SW 1271 (cell line): ENCODE results near the gene NHLRC4.

Experiments used
- DNase-seq, 2 experiments: peaks; one replicate each; lab custom pipeline; 2025; lab: John Stamatoyannopoulos, UW

The NHLRC4 gene

GRCh38 chr16:582614-583331, 16.0 kb downstream of the NHLRC4 start:
- no peak for DNase-seq

- DNase-seq = no peak
Observed at GRCh38 chr16:583470-583814, 16.6 kb downstream of the NHLRC4 start.

DNA sequence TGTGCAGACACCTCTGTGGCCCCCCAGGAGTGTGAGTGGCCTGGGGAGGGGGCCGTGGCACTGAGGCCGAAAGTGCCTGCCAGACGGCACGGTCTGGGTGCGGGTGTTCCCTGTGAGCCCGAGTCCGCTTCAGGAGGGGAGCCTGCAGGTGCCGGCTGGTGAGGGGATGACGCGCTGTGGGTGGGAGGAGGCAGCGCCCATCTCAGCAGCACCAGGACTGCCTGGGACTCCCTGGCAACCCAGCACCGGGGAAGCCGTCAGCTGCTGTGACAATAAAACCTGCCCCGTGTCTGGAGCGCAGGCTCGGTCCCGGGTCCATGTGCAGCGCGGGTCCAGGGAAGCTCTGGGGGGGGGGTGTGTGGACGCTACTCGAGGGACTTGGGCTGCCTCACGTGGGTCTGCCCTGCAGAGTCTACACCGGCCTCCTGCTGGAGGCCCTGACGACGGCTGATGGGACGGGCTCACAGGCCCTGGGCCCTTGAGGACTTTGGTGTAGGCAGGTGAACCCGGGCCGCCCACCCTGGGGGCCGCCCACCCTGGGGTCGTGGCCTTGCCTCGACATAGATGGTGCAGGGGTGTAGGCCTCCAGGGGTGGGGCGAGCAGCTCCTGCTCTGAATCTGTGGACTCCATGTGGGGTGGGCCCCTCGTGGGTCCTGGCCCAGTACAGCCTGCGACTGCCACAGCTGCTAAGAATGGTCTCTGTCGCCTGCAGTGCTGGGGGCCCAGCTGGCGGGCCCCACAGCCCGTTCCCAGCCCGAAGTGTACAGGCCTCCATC, 17.2 kb downstream of the NHLRC4 start:
- no peak for DNase-seq

GRCh38 chr16:585351-585750, 18.5 kb downstream of the NHLRC4 start:
- peak in 1 of 2 experiments; percentile 7 for DNase-seq

DNA sequence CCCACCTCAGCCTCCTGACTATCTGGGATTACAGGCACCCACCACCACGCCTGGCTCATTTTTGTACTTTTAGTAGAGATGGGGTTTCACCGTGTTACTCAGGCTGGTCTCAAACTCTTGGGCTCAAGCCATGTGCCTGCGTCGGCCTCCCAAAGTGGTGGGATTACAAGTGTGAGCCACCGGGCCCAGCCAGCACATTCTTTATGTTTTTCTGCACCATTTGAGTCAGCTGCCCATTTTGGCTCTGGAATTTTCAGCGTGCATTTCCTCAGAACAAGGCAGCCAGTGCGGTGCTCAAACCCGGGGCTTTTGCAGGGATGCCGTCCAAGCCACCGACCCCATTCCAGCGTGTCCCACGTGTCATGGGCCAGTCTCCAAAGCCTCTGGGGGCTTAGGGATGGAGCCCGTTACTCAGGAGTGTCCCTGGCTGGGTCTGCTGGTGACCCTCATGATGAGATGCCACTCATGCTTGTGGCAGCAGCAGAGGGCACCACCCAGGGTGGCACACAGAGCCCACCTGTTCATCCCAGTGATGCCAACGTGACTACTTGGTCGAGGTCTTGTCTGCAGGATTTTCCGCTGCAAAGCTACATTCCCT, 19.3 kb downstream of the NHLRC4 start:
- no peak for DNase-seq

- DNase-seq = no peak
Observed at GRCh38 chr16:586645-587590, 20.1 kb downstream of the NHLRC4 start.

DNA sequence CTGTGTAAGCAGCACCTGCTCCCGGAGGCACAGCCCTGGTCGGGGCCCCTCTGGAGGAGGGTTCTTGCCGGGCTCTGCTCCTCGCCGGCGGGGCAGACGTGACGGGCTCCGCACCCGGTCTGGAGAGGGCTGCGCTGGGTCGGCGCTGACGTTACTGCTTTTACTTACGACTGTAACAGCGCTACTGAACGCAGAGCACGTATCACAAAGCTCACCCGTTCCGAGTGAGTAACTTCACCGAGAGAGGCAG, 21.8 kb downstream of the NHLRC4 start:
- peak in 1 of 2 experiments; percentile 17 for DNase-seq

DNA sequence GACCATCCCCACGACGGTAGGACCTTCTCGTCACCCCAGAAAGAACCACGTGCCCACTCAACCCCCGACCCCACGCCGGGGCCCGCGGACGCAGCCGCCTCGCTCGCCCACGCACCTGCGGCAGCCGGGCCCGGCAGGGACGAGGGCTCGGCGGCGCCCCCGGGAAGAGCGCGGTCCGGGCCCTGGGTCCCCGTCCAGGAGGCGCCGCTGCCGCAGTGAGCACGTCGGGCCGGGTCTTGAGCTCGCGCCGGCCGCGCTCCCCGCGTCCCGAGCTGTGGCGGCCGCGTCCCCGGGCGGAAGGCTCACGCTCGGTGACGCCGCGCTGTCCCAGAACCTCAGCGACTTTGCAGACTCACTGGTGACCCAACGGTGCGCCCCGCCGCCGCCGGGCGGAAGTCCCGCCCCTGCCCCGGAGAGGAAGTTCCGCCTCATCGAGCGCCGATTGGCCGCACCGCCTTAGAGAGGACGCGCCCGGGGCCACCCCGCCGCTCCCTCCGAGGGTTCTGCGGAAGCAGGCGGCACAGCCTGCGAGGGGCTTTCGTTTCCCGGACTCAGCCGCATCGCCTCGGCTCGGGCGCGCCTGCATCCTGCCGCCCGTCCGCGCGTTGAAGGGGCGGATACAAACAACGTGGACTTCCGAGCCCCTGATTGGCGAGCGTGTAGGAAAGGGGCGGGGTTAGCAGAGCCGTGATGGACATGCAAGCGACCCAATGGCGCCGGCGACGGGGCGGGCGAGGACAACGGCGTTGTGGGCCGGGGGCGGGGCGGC, 22.3 kb downstream of the NHLRC4 start:
- peak; percentile 67 to 89 for DNase-seq

DNA sequence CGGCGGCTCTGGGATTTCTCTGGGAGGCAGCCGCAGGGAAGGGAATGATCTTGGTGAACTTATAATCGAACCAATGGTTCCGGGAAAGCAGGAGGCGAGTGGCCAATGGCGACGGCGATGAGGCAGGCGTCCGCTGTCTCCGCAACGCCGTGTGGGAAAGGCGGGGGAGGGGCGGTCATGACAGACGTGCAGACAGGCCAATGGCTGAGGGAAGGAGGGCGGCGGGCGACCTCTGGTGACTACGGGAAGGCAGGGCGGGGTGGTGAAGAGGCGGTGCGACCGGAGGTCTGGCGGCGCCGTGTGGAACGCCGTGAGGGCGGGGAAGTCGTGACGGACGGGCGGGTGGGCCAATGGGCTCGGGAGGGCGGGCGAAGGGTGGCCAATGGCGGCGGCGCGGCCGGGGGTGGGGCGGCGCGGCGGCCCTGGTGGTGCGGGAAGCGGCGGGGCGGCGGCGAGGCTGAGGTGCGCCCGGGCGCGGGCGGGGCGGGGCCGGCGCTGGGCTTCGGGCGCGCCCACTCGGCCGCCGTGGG, 22.9 kb downstream of the NHLRC4 start, which contains the start of gene RAB40C:
RAB40C (plus strand) TSS at position 409 of the 530 bp plus-strand sequence. CDS start 226 bp downstream, outside the sequence.
- DNase-seq = peak; percentile 52 to 90

DNA sequence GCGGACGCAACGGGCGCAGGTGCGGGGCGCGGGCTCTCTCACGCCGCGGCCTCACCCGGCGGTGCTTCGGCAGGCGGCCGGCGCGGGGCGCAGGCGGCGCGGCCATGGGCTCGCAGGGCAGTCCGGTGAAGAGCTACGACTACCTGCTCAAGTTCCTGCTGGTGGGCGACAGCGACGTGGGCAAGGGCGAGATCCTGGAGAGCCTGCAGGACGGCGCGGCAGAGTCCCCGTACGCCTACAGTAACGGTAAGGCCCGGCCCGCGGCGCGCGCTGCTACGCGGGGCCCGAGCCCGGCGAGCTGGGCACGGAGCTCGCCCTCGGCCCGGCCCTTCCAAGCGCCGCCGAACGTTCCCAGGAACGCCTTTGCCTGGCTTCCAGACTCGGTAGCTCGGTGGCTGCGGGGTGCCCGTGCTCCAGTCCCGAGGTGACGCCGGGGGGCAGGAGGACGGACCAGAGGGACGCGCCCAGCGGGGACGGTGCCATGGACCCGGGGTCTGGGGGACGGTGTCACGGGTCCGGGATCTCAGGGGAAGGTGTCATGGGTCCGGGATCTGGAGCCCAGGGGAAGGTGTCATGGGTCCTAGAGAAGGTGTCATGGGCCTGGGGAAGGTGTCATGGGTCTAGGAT, 23.5 kb downstream of the NHLRC4 start:
- no peak for DNase-seq

GRCh38 chr16:590815-591200, 24.0 kb downstream of the NHLRC4 start:
- DNase-seq = no peak

- DNase-seq = no peak
Observed at GRCh38 chr16:591231-591630, 24.4 kb downstream of the NHLRC4 start.

DNA sequence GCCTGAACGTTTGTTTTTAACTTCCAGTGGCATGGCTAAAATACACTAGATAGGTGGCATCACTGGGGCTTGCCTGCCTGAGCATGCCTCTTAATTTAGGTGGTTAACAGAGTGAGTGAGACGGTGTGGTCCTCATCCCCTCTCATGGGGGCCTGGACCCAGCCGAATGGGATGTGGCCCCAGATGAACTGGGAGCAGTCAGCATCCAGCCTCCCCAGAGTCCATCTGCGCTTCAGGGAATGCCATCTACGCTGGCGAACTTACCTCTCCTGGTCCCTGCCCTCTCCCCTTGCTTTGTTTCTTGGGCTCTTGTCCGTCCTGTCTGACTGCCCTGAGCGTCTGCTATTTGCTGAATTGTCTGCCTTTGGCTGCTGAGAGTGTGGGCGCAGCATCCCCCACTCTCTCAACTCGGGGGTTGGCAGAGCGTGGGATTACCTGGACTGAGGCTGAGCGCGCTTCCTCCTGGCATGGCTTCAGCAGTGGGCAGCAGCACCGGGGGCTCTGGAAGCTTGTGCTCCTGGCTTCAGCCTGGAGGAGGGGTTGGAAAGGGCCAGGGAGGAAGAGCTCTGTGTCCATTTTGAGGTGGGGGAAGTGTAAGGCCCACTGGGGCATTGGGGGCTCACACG, 25.2 kb downstream of the NHLRC4 start:
- DNase-seq = no peak

DNA sequence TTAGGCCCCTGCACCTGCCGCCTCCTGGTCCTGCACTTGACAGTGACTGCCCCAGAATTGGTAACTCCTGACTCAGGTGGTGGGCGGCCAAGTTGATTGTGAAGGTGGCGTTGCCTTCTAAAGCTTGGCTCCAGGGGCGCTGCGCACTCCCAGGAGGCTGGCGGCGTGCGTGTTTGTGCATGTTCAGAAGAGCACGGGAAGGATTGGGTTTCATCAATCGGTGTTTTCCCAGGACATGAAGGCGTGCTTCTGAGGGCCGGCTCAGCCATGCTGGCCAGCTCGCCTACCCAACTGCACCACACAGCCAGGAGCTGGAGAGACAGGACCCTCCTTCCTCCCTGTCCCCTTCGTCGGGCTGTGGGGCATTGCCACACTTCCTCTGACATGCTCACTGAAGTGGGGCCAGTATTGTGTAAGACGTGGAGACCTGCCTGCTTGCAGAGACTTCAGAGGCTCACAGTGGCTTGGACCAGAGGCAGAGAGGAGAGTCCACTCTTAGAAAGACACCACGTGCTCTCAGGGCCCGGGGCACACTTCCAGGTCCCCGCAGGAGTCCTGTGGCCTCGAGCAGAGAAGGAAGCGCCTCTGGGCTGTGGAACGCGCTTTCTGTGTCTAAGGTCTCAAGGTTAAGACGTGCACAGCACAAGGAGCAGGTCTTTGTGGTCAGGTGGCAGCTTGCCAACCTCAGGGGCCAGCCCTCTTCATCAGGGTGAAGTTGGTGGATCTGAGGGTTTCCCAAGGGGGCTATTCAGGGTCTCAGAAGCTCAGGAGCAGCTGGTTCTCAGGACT, 25.9 kb downstream of the NHLRC4 start:
- no peak for DNase-seq

DNA sequence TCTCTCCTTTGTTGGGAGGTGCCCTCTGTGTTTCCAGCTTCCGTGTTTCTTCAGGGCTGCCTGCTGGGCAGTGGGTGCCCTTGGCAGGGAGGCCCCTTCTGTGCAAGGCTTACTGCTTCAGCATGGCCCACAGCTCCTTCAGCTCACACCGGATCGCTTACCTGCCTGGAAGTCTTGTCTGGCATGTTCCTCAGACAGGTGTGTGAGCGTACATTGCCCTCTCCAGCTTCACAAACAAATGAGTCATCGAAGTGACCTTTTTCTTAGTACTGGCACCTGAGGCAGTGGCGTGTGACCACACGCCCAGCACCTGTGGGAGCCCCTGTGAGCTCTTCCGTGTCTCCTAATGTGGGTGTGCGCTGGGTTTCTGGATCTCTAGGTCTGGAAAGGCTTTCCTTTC, 26.6 kb downstream of the NHLRC4 start:
- DNase-seq = no peak

DNA sequence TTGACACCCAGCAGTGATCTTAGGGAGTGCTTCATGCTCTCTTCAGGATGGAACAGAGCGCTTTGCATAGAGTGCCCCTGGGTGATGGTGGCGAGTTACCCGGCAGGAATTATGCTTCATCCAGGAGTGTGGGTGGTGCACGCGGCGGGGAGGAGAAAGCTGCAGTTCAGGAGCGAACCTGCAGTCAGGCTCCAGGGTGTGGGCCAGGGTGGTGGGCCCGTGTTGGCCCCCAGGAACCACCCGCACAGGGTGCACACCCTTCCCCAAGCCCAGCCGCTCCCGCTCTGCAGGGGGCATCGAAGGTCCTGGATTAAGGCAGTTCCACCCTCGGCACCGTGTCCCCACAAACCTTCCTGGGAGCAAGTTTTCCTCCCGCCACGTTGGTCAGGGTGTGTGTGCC, 27.0 kb downstream of the NHLRC4 start:
- DNase-seq = no peak

DNA sequence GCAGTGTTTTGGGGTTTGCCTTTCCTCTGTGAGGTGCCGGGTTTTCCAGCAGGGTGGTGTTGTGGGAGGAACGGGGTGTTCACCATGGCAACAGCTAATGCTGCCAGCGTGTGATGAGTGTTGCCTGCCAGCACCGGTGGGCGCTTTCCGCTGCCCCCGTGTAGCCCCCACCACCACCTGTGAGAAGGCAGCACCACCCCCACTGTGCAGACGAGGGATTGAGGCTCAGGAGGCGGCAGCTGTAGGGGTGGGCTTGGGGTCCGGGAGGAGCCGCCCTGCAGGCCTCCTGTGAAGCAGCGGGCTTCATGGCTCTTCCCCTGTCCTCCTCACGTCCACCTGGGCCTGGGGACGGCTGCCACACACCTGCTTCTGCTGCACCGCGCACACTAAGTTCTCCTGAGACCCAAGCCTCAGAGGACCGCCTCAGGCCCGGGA, 28.3 kb downstream of the NHLRC4 start:
- DNase-seq = no peak

DNA sequence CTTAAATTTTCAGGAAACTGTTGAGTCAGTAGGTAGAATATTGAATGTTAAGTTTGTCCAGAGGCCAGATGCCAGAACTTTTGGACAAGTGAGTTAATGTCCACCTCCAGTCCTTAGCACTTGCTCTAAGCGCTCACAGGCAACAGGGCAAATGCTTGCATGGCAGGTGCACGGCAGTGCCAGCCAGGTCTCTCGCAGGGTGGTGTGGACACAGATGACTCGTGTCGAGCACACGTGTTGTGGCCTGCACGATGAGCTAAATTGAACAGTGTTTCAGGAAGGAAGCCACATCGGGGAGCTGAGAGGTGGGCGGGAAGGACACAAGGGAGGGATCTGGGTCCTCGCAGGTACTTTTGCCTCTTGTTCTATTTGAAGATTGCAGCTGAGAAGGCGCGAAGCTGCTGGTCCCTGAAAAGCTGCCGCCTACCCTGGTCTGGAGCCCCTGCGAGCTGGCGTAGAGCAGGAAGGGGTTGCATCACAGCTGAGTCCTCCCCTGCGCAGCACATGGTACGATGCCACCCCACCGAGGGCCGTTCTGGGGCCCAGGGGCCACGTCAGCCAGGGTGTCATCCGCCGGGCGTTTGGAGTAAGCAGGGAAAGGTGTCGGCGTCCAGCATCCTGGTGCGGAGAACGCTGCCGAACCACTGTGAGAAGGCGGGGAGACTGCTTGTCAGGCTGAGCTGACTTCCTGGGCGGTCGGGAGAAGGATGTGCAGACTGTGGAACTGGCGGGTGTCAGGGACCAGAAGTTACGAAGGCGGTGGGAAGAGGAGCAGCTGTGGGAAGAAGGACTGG, 29.3 kb downstream of the NHLRC4 start:
- no peak for DNase-seq

GRCh38 chr16:596736-597060, 29.9 kb downstream of the NHLRC4 start:
- DNase-seq = no peak
